KMS-11 (cell line): ENCODE measurements around the gene FOXR1.
A peak's percentile ranks its signal among the peaks of the same experiment; 100 is the strongest.

Experiments used
- H2AFZ ChIP-seq: fragments of 200-600 bp; sonication (generic); 2 replicates; pipeline ENCODE4 v1.6.1; 2016; ENCODE audit warnings: antibody characterized with exemption, mixed run types, low read depth
- H3K27ac ChIP-seq: fragments of 200-600 bp; sonication (generic); 2 replicates; pipeline ENCODE4 v1.6.1; 2016; ENCODE audit warnings: mild to moderate bottlenecking, mixed run types
- H3K27me3 ChIP-seq: fragments of 200-600 bp; sonication (generic); 2 replicates; pipeline ENCODE4 v1.6.1; 2017; ENCODE audit warnings: mild to moderate bottlenecking, low read depth, mixed run types, moderate library complexity; ENCODE audit not compliant: insufficient read depth
- H3K36me3 ChIP-seq: fragments of 200-600 bp; sonication (generic); 2 replicates; pipeline ENCODE4 v1.6.1; 2017; ENCODE audit warnings: mild to moderate bottlenecking, mixed run types; ENCODE audit not compliant: insufficient read depth
- H3K4me1 ChIP-seq: fragments of 200-600 bp; sonication (generic); 2 replicates; pipeline ENCODE4 v1.6.1; 2016; ENCODE audit warnings: mild to moderate bottlenecking, low read depth, mixed run types; ENCODE audit not compliant: poor library complexity, severe bottlenecking
- H3K4me2 ChIP-seq: fragments of 200-600 bp; sonication (generic); 2 replicates; pipeline ENCODE4 v1.7.0; 2016; ENCODE audit warnings: mild to moderate bottlenecking, mixed run types
- H3K4me3 ChIP-seq: fragments of 200-600 bp; sonication (generic); IDR thresholded peaks from 2 replicates; pipeline ENCODE4 v1.6.1; 2017; ENCODE audit warnings: low read depth, low read length, mixed read lengths; ENCODE audit not compliant: insufficient read depth
- H3K79me2 ChIP-seq: fragments of 200-600 bp; sonication (generic); 2 replicates; pipeline ENCODE4 v1.6.1; 2016; ENCODE audit warnings: low read depth, mixed run types; ENCODE audit not compliant: insufficient read depth
- H3K9ac ChIP-seq: fragments of 200-600 bp; sonication (generic); 2 replicates; pipeline ENCODE4 v1.6.1; 2016; ENCODE audit warnings: mild to moderate bottlenecking, mixed run types
- H4K20me1 ChIP-seq: fragments of 200-600 bp; sonication (generic); 2 replicates; pipeline ENCODE4 v1.6.1; 2016; ENCODE audit warnings: mild to moderate bottlenecking, mixed run types; ENCODE audit not compliant: insufficient read depth
- TF ChIP-seq, protein P1 (sequence below): fragments of 200-600 bp; sonication (generic); conservative IDR thresholded peaks from 2 replicates; pipeline ENCODE4 v1.6.1; 2017; ENCODE audit warnings: low read depth, mild to moderate bottlenecking, antibody characterized with exemption, low read length, moderate library complexity, mixed read lengths

FOXR1 gene

DNA sequence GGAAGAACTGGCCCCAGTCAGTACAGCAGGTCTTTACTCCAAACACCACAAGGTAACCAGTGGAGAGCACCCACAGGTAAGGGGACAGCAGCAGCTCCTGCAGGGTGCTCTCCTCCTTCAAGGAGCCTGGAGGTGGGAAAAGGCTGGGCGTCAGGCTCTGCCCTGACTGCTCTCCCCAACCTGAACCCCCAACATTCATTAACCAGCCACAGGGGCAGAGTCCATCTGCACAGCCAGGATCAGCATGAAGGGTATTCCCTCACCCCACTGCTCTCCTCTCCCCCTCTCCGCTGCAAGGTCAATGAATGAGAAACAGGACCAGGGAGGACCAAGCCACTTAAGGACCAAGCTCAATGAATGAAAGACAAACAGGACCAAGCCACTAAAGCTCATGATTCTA, 55.4 kb downstream of the FOXR1 start:
- H2AFZ ChIP-seq, result no peak overlapping the region
- H3K27me3 ChIP-seq, result no peaks in the 10 kb centered on the region
- H3K4me2 ChIP-seq, result 0 out of 2 replicates have a peak overlapping the region, but pooled peaks have one; percentile 96
- TF ChIP-seq, protein P1, sequence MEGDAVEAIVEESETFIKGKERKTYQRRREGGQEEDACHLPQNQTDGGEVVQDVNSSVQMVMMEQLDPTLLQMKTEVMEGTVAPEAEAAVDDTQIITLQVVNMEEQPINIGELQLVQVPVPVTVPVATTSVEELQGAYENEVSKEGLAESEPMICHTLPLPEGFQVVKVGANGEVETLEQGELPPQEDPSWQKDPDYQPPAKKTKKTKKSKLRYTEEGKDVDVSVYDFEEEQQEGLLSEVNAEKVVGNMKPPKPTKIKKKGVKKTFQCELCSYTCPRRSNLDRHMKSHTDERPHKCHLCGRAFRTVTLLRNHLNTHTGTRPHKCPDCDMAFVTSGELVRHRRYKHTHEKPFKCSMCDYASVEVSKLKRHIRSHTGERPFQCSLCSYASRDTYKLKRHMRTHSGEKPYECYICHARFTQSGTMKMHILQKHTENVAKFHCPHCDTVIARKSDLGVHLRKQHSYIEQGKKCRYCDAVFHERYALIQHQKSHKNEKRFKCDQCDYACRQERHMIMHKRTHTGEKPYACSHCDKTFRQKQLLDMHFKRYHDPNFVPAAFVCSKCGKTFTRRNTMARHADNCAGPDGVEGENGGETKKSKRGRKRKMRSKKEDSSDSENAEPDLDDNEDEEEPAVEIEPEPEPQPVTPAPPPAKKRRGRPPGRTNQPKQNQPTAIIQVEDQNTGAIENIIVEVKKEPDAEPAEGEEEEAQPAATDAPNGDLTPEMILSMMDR, result no peak
- no peaks in the 10 kb centered on the region for H4K20me1 ChIP-seq
- H3K79me2 ChIP-seq, result peaks cover 40% of the 10 kb centered on the region
- peaks cover 62% of the 10 kb centered on the region for H3K4me1 ChIP-seq
- H3K9ac ChIP-seq, result no peak overlapping the region
- H3K27ac ChIP-seq, result no peak overlapping the region
- no peak overlapping the region for H3K4me3 ChIP-seq
- H3K36me3 ChIP-seq, result no peaks in the 10 kb centered on the region; the same call in 1 of the 2 replicates

DNA sequence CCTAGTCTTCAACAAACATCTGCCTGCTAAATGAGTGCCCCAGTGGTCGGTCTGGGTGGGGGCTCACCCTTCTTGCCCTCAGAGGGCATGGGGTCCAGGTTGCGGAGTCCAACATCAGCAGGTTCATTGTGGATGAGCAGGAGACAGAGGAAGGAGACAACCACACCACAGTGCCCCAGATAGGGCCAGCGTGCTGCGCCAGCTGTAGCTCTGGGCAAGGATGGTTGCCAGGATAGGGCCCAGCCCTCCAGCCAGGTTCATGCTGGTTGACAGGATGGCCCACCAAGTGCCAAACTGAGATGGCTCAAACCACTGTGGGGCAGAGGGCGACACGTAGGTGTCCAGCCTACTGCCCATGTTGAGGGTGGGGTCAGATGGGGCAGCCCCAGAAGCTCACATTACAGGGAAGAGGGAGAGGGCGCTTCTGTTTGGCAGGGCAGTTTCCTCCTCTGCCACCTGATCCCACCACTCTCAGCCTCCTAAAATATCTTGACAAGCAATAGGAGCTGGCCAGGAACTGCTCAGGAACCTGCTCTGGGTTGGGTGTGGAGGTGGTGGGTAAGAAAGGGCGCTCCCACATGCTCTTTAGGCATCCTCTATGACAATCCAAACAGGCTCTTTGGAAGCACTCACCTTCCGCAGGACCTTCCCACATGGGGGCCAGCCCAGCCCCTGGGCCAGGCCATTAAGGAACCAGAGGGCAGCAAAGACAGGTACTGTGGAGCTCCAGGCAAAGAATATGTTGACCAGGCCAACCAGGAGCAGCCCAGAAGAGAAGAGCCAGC, 56.2 kb downstream of the FOXR1 start:
- no peak overlapping the region; the same call in 1 of the 2 replicates for H3K9ac ChIP-seq
- H3K36me3 ChIP-seq, result no peaks in the 10 kb centered on the region; the same call in 1 of the 2 replicates
- H3K4me3 ChIP-seq, result no peak overlapping the region
- H3K79me2 ChIP-seq, result peaks cover 36% of the 10 kb centered on the region
- TF ChIP-seq, protein P1, result no peak
- peak overlapping the region; percentile 96 for H3K4me2 ChIP-seq
- H3K27me3 ChIP-seq, result no peaks in the 10 kb centered on the region
- H4K20me1 ChIP-seq, result no peaks in the 10 kb centered on the region
- H3K27ac ChIP-seq, result peak overlapping the region; percentile 71; the same call in 1 of the 2 replicates
- peaks cover 58% of the 10 kb centered on the region for H3K4me1 ChIP-seq
- H2AFZ ChIP-seq, result no peak overlapping the region

DNA sequence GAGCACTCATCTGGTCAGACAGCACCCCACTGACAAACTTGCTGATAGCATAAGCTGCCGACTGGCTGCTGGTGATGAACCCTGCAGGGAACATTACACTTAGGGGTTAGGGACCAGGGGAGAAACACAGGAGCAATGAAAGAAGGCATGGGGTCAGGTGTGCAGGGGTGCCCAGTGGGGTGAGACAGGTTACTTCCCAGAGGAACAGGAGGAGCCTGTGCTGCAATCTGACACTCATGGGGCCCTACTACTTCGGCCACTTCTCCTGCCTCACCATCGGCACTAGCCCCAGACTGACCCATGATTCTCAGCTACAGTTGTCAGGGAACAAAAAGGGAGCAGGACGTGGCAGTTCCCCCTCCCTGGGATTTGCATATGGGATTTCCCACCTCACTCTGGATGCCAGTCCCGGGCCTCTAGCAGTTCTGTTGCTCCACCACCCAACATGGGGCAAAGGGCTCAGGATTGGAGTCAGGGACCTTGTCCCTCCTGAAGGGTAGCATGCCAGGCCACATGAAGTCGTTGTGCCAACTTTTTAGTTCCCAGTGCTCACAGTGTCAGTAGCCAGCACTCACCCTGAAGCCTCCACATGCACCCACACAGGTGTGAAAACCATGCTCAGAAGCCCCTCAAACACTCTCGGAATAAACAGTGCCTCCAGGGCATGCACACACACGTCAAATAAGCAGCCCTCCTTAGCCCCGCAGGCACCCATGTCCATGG, 56.9 kb downstream of the FOXR1 start:
- no peak overlapping the region for H2AFZ ChIP-seq
- H3K79me2 ChIP-seq, result peaks cover 36% of the 10 kb centered on the region
- no peaks in the 10 kb centered on the region for H3K27me3 ChIP-seq
- TF ChIP-seq, protein P1, result no peak
- H3K36me3 ChIP-seq, result no peaks in the 10 kb centered on the region; the same call in 1 of the 2 replicates
- peak overlapping the region; percentile 71 for H3K27ac ChIP-seq
- peak overlapping the region; percentile 96 for H3K4me2 ChIP-seq
- H3K4me1 ChIP-seq, result peaks cover 51% of the 10 kb centered on the region
- peak overlapping the region; percentile 73; the same call in 1 of the 2 replicates for H3K9ac ChIP-seq
- H3K4me3 ChIP-seq, result no peak overlapping the region
- H4K20me1 ChIP-seq, result no peaks in the 10 kb centered on the region

DNA sequence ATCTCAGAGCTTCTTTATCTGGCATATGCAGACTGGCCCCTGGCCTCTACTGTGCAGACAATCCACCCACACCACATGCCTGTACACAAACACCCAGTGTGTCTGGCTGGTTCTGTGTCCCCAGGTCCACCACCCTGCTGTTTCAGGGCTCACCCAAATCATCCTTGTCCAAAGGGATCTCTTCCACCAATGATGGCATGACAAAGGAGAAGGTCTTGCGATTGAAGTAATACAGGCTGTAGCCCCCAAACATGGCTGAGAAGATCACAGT, 57.4 kb downstream of the FOXR1 start:
- H3K4me3 ChIP-seq, result no peak overlapping the region

More for the DNA sequence above, 57.4 kb downstream of the FOXR1 start:
- H3K4me1 ChIP-seq, result peaks cover 46% of the 10 kb centered on the region
- H4K20me1 ChIP-seq, result no peaks in the 10 kb centered on the region
- H2AFZ ChIP-seq, result no peak overlapping the region; the same call in 1 of the 2 replicates
- H3K27ac ChIP-seq, result peak overlapping the region; percentile 71
- TF ChIP-seq, protein P1, result no peak
- H3K36me3 ChIP-seq, result no peaks in the 10 kb centered on the region; the same call in 1 of the 2 replicates
- H3K79me2 ChIP-seq, result peaks cover 35% of the 10 kb centered on the region
- peak overlapping the region; percentile 96 for H3K4me2 ChIP-seq
- H3K27me3 ChIP-seq, result no peaks in the 10 kb centered on the region
- peak overlapping the region; percentile 73; the same call in 1 of the 2 replicates for H3K9ac ChIP-seq
